NCI-H1417 (cell line): Measurements from ENCODE around the gene TRAF7.

Experiments used
- DNase-seq, 3 experiments: peaks; one replicate each; lab custom pipeline; 2025; lab: John Stamatoyannopoulos, UW

TRAF7 gene

DNA sequence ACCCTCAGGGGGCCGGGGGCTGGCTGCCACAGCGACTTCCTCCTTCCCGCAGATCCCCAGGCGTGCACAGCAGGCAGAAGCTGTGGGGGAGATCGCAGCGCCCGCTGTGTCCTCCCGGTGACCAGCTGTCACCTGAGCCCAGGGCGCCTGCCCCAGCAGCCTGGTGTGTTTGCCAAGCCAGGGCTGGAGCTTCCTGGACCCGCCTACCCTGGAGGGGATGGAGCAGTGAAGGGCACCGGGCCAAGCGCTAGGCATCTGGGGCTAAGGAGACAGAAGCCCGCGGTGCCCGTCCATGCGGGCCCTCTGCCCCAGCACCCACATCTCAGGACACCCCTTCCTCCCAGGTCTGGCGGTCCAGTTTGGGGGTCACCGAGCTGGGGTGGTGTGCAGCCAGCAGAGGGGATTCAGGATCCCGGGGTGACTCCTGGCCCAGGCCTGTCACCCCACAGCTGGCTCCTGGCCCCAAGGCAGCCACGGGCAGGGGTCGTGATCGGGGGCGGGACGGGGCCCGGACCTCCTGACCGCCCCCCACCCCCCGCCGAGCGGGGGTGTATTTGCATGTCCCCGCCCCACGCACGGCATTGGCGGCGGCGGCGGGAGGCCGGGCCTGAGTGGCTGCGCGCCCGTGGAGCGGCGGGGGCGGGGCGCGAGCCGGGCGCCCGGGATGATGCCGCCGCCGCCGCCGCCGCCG lies 7.5 kb upstream of the TRAF7 start, which contains the start of gene RAB26:
RAB26 (plus strand) TSS at position 645 of the 691 bp plus-strand sequence. CDS start 159 bp downstream, outside the sequence.
- peak; percentile 88 to 95 (median 88) for DNase-seq

DNA sequence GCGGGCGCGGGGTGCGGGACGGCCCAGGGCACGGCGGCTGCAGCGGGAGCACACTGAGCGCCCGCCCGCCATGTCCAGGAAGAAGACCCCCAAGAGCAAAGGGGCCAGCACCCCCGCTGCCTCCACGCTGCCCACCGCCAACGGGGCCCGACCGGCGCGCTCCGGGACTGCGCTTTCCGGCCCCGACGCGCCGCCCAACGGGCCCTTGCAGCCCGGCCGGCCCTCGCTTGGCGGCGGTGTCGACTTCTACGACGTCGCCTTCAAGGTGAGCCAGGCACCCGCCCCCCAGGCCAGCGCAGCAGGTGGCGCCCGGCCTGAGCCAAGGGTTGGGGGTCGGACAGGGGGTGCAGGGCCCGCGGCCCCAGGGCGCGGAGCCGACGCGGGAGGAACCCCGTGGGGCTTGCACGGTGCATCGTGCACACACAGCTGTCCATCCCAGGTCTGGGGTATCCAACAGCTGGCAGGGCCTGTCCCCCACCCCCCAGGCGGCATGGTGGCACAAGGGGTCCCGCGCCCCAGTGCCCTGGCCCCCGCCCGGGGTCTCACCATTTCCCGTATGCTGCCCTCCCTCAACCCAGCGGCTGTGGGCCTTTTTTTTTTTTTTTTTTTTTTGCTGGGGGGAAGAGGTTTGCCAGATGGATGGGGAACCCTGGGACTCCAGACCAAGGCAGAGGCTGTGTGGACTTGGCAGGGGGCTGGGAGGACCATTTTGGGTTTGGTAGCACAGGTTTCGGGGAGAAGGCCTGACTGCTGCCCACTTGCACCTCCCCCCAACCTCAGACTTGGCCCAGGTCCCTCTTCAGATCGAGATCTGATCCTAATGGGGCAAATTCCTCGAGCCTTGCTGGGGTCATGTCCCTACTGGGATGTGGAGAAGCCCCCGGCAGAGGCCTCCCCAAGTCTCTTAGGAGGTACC lies 6.6 kb upstream of the TRAF7 start:
- DNase-seq: peak in 2 of 3 experiments; percentile 25 to 29

DNA sequence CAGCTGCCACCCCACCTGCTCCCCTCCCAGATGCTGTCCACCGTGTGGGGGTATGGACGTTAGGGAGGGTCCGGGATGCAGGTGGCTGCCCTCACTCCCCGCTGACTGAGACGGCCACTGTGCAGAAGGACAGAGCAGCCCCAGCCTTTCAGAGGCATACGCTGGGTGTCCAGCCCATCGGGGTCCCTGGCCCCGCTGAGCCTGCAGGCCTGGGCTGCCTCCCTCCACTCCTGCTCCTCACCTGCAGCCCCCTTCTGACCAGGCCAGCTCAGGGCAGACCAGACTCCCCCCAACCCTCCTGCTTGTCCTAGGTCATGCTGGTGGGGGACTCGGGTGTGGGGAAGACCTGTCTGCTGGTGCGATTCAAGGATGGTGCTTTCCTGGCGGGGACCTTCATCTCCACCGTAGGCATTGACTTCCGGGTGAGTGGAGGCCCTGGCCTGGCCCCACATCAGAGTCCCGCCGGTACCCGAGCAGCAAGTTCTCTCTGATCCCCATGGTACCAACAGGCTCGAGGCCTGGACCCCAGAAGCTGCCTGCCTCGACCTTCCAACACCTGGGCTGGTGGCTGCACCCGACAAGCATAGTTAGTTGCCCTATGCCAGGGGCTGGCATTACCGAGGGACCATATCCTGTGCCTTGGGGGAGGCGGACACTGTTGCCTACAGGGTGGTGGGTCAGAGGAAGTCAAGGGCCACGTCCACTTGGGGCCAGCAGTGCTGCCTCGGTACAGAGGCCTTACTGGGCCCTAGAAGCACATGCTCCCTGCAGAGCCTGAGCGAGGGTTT lies 5.8 kb upstream of the TRAF7 start:
- DNase-seq: no peak

DNA sequence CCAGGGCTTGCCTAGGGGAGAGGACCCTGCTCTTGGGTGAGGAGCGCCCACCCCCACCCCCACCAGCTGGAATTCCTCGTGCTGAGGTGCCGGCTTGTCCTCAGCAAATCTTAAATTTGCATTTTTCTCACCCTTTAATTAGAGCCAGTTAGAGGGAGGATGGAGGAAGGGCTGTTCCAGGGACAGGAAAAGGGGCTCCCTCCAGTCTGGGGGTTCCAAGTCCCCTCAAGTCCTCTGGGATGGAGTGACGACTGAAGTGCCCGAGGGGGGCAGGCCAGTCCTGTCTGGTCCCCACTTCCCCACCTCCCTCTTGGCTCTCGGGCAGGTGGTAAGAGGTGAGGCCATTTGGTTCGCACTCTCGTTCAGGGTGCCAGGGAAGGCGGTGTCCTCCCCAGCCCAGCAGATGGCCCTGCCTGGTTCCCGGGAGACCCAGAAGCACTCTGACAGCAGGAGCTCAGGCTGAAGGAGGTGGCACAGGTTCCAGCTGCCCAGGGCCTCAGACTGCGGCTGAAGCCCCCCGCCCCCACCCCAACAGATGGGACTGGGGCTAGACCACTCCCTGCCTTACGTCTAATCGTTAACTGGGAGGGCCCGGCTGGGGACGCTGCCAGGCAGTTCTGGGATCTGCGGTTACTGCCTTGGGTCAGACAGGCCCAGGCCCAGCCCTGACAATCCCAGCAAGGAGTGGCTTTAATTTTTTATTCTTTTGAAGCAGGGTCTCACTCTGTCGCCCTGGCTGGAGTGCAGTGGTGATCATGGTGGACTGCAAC lies 5.0 kb upstream of the TRAF7 start:
- peak in 2 of 3 experiments; percentile 25 to 27 for DNase-seq

DNA sequence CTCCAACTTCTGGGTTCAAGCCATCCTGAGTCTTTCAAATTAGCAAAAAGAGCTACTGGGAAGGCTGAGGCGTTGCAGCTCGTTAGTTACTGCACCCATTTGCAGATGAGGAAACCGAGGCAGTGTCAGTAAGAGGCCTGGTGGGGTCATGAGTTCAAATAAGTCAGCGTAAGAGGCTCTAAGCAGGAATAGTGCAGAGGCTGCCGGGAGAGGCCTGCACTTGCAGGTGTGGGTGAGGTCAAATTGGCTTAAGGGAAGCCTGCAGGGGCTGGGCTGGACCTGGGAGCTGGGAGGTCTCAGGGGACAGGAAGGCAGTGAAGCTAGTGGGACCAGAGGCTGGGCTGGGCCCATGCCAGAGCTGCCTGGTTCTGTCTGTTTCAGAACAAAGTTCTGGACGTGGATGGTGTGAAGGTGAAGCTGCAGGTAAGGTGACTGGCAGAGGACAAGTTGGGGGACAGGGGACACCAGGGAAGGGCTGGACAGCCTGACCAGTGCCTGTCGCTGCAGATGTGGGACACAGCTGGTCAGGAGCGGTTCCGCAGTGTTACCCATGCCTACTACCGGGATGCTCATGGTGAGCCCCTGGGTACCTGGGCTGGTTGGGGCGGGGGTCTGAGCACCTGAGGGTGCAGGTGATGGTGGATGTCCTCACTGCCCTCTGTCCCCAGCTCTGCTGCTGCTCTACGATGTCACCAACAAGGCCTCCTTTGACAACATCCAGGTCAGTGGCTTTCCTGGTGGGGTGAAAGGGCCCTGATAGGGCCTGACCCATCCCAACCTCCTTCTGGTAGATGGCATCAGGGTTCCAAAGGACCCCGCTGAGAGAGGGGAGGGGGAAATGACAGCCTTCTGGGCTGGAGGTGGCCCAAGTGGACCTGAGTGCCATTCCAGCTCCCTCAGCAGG lies 4.1 kb upstream of the TRAF7 start:
- DNase-seq: no peak

DNA sequence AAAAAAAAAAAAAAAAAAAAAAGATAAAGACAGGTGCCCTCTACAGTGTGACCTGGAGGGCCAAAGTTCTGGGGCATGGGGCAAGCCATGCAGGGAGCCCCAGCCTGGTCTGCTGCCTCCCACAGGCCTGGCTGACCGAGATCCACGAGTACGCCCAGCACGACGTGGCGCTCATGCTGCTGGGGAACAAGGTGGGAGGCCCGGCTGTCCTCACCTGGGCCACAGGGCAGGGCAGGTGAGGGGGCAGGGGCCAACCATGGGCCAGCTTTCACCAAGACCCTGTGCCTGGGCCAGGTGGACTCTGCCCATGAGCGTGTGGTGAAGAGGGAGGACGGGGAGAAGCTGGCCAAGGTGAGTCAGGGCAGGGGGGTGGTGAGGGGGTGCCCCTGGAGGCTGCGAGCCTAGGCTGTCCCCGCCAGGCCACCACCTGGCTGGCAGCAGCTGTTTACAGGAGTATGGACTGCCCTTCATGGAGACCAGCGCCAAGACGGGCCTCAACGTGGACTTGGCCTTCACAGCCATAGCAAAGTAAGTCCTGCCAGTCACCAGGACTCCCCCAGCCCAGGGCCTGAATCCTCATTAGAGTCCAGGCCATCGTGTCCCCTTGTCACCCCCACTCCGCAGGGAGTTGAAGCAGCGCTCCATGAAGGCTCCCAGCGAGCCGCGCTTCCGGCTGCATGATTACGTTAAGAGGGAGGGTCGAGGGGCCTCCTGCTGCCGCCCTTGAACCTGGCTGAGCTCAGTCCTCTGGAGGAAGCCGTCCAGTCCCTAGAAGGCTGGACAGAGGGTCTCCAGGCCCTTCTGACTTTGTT lies 2.7 kb upstream of the TRAF7 start:
- DNase-seq: peak in 2 of 3 experiments; percentile 51 to 66

DNA sequence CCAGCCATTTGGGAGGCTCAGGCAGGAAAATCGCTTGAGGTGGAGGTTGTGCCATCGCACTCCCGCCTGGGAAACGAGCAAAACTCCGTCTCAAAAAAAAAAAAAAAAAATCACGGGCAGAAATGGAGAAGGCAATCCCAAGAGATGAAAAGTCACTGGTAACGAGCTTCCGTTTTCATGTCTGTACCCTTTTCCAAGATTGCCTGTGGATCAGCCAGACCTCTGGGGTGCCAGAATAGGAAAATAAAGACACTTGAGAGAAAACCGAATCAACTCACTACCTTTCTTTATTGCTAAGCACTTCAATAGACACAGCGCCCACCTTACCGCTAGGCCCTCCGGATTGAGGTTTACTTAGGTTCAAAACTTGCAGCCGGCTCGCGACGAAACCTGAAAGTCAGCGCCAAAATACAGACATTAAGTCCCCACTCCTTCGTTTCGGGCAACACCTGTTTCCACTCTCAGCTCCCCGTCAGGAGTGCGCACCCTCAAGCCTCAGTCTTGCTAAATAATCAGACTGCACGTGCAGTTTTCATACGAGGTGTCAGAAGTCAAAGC lies 970 bp upstream of the TRAF7 start:
- peak in 1 of 3 experiments; percentile 62 for DNase-seq

DNA sequence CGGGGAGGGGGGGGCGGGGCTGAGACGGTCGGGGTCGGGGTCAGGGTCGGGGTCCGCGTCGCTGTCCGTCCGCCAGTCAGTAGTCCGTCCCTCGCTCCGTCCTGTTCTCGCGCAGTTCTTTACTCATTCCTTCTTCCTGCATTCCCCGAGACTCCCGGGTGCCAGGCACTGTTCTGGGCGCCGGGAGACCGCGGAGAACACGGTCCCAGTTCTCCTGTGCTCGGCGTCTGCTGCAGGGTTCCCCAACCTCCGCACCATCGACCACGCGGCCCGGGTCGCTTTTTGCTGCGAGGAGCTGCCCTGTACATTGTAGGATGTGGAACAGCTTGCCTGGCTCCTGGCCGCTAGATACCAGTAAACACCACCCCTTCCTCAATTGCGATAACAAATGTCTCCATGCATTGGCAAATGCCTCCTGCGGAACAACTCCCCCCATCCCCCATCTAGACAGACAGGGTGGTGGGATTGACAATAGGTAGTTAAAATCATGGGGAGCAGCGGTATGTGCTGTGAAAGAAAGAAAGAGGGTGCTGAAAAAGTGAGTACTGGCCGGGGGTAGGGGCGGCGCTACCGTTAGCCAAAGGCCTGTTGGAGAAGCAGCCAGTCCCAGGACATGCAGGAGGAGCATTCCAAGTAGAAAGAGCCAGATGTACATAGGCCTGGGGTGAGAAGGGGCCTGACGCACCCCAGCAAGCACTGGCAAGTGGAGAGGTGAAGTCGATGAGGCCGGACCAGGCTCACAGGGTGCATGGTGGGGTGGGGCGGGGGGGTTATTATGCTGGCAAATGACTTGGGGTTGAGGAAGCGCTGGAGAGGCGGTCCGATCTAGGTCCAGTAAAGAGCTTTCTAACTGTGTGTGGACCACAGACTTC lies 631 bp downstream of the TRAF7 start:
- DNase-seq: peak in 1 of 3 experiments; percentile 38

DNA sequence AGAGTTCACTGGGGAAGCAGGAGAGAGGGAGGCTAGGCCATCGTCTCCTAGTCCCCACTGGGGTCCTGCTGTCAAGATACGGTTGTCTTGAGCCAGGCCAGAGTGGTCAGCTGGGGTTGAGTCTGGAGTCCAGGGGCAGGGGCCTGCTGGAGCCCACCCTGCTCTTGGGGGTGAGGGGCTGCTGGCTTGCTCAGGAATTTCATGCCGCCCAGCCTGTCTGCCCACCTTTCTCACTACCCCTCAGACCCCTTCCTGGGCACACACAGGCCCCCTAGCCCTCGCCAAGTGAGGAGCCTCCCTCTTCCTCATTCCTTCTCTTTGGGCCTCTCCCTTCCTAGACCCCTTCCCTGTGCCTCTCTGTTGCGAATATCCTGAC lies 1.3 kb downstream of the TRAF7 start:
- DNase-seq: no peak

DNA sequence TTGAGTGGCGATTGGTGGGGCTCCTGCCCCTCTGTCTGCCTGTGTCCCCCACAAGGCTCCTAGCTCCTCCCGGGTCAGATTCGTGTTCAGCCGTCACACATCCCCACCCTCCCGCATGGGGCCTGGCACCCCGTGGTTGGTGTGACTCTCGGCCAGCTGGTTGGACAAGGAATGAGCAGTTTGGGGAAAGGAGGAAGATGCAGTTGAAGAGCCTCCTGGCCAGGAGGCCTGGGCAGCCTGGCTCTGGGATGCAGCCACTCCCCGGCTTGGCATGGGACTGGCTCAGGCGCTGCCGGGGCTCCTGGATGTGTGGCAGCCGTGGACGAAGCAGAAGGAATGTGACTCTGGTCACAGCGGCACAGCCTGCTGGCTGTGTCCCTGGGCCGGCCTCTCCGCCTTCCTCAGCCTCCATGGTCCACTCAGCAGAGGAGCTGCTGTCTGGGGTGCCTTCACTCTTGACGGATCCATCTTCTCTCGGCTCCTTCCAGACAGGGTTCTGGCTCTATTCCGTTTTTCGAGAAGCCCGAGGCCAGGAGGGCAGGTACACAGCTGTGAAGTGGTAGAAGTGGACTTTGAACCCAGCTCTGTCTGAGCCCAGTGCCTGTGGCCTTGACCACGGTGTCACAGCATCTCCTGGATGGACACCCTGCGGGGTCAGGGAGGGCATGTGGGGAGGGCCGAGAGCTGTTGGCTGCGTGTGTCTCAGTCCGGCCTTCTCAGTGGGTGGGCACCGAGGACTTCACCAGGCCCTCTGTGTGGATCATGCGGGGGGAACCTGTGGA lies 2.1 kb downstream of the TRAF7 start:
- DNase-seq: no peak

DNA sequence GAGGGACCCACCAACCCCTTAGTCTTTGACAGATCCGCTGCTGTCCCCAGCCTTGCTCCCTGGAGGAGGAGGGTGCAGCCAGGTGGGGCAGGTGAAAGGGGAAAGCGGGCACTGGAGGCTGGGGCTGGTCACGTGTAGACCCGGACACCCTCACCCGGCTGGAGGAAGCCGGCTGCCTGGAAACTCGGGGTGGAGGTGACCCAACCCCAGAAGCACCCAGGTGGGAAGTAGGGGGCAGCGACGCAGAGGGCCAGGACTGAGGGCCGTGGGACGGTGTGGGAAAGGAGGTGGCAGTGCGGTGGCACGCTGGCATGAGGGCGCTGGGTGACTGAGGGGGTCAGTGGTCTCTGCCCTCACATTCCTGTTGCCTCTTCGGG lies 2.7 kb downstream of the TRAF7 start:
- no peak for DNase-seq

DNA sequence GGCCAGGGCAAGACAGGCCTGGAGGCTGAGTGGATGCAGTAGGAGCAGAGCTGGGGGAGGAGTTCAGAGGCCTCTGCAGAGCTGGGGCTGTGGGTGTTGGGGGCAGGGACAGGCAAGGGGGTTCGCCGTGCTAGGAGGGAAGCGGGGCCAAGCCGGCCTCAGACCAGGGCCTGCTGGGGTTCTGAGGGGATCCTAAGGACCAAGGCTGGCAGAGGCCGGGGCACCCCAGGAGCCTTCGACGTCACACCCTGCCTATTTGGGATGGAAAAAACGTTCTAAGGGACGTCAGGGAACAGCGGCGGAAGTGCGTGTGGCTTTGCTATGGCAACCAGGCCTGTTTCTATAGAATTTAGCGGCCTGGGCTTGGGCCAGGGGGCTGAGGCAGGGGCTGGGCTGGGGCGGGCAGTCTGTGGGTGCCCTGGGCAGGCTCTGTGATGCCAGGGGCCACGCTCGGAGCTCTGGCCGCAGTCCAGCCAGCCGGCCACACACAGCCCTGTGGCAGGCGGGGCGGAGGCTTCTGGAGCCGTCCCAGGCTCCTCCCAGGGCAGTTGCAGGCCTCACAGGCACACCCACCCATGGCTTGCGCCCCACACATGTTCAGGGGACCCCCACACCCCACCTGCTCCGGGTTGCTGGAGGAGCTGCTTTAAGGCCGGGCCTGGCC lies 3.7 kb downstream of the TRAF7 start:
- DNase-seq: no peak

DNA sequence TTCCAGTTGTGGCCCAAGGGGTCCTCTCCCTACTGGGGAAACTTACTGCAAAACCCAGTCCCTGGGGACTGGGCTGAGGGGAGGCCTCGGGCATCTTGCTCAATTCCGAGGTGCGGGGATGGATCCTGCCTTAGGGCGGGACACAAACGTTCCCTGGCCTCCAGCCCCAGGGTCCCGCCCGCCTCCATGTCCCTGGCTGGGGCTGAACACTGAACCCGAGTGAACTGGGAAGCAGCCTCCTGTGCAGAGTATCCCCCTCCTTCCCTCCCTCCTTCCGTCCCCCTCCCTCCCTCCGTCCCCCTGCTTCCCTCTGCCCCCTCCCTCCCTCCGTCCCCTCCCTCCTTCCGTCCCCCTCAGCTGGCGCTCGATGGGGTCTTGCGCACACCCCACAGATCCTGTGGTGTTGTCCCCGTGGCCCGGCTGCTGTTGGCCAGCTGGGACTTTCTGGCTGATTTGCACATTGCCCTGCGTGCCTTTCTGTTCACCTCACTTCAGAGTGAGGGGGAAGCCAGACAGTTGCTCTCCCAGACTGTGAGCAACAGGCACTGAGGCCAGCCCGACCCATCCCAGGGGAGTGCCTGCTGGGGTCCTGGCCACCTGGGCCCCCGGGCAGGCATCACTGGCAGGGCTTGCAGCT lies 5.5 kb downstream of the TRAF7 start:
- DNase-seq: no peak

DNA sequence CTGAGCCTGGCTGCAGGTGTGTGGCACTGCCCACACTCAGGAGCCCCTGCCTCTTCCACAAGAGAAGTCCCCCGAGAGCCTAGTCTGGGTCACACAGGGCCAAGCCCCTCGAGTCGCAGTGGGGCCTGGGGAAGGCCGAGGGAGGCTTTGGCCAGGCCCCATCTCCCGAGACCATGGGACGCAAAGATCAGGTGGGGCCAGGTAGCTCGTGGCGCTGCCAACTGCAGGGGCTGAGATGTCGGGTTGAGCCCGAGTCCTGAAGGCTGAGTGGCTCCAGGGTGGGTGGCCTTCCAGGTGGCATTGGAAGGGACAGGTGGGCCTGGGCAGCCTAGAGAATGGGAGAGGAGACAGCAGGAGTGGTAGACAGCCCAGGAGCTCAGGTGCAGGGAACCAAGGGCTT lies 6.3 kb downstream of the TRAF7 start:
- DNase-seq: no peak

DNA sequence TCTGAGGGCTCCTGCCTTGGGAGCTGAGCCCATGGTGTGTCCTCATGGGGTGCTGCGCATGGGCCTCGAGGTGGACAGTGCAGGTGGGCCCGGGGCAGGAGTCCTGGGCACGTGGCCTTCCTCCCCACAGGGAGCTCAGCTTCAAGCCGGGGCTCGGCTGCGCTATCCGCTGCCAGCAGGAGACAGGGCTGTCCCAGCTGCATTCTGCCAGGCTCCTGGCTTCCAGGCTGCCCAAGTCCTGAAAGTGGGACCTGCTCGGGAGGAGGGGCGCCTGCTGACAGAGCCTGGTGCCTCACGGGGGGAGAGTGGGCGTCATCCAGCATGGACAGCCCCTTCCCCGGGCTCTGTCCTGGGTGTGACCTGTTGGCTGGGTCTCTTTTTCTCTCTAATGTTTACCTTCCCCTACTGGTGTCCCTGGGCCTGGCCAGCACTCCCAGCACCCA lies 7.1 kb downstream of the TRAF7 start:
- no peak for DNase-seq

DNA sequence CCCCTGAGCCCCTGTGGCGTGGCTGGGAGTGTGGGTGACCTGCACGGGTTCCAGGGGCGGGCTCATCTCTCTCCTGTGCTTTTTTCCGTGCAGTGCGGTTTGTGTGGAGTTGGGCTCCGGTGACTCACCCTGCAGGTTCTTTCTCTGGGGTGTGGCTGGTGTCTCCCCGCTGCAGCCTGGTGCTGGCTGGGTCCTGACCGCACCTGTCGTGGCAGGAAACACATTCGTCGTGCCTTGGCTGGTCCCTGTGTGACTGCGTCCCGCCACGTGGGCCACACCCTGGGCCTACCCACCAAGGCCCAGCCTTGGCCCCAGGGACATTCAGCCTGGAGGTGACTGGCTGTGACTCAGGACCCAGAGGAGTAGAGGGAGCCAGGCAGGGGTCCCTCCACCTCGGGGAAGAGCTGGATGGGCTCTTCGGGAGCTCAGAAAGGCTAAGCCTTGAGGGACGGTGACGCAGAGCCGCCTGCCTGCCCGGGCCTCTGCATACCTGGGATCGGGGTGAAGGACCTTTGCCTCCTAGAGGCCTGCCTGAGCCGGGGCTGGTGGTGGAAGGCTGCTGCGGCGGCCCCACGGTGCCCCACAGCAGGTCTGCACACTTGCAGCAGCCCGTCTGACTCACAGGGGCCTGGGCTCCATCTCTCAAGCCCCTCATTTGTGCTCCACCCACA lies 7.8 kb downstream of the TRAF7 start:
- no peak for DNase-seq
